WTC11 (cell line): ENCODE measurements around the gene GGT6. TPM values are rescaled to one million over a fixed set of nuclear protein-coding genes. Genes with fewer than 3 reads are reported as not detected.

ENCODE experiments used
- ATAC-seq: fragments of 200-7000 bp; cut with Tn5 transposase; 2 replicates; pipeline ENCODE4 v1.10.0; 2021; ENCODE audit warnings: mild to moderate bottlenecking, moderate library complexity
- CTCF ChIA-PET: fragments of 300-600 bp; sonication (Branson Sonifier 250); formaldehyde crosslinking; loops from one replicate; lab custom pipeline; 2021; ENCODE audit warnings: antibody characterized with exemption; lab: Charles Lee
- POLR2A ChIA-PET: fragments of 350-600 bp; sonication (Branson Sonifier 250); formaldehyde crosslinking; loops from one replicate; lab custom pipeline; 2021; ENCODE audit warnings: antibody characterized with exemption; lab: Charles Lee
- DNase-seq: peaks from one replicate; pipeline ENCODE4 v3.0.0; 2021; ENCODE audit warnings: low spot score
- H3K27ac Mint-ChIP-seq: 2 replicates; pipeline ENCODE4 v1.8.0; 2021; ENCODE audit warnings: mixed read lengths
- H3K27me3 Mint-ChIP-seq: 2 replicates; pipeline ENCODE4 v1.8.0; 2021; ENCODE audit warnings: low read depth, mild to moderate bottlenecking, moderate library complexity, mixed read lengths
- H3K36me3 Mint-ChIP-seq: 2 replicates; pipeline ENCODE4 v1.8.0; 2021; ENCODE audit warnings: mixed read lengths
- H3K4me1 Mint-ChIP-seq: 2 replicates; pipeline ENCODE4 v1.8.0; 2022; ENCODE audit warnings: mixed read lengths
- H3K4me3 Mint-ChIP-seq: 2 replicates; pipeline ENCODE4 v1.8.0; 2021; ENCODE audit warnings: mild to moderate bottlenecking, moderate library complexity, mixed read lengths
- H3K9me3 Mint-ChIP-seq: 2 replicates; pipeline ENCODE4 v1.8.0; 2021; ENCODE audit warnings: mixed read lengths
- CDX4 ChIP-seq: fragments of 250-450 bp; sonication (Bioruptor Pico); IDR thresholded peaks from 2 replicates; pipeline ENCODE4 v1.9.0; 2021; ENCODE audit warnings: moderate library complexity, mild to moderate bottlenecking, inconsistent platforms, borderline replicate concordance
- CREB1 ChIP-seq: sonication (generic); formaldehyde crosslinking; IDR thresholded peaks from 2 replicates; pipeline ENCODE4 v1.8.0; 2023; ENCODE audit warnings: mild to moderate bottlenecking, missing genetic modification reagents
- CREM ChIP-seq: sonication (generic); formaldehyde crosslinking; IDR thresholded peaks from 2 replicates; pipeline ENCODE4 v1.8.1; 2022; ENCODE audit warnings: mild to moderate bottlenecking, missing genetic modification reagents, moderate library complexity
- FOXK1 ChIP-seq: sonication (generic); formaldehyde crosslinking; IDR thresholded peaks from 2 replicates; pipeline ENCODE4 v1.8.0; 2022; ENCODE audit warnings: mild to moderate bottlenecking, moderate library complexity, missing genetic modification reagents
- FOXP1 ChIP-seq: sonication (generic); formaldehyde crosslinking; IDR thresholded peaks from 2 replicates; pipeline ENCODE4 v1.8.0; 2022; ENCODE audit warnings: missing genetic modification reagents, mild to moderate bottlenecking, moderate library complexity, borderline replicate concordance
- FOXP4 ChIP-seq: sonication (generic); formaldehyde crosslinking; IDR thresholded peaks from 2 replicates; pipeline ENCODE4 v1.8.0; 2022; ENCODE audit warnings: mild to moderate bottlenecking, missing genetic modification reagents
- GABPB1 ChIP-seq: sonication (generic); formaldehyde crosslinking; IDR thresholded peaks from 2 replicates; pipeline ENCODE4 v1.8.1; 2023; ENCODE audit warnings: mild to moderate bottlenecking, missing genetic modification reagents
- GRHL2 ChIP-seq: fragments of 250-450 bp; sonication (Bioruptor Pico); IDR thresholded peaks from 2 replicates; pipeline ENCODE4 v1.8.0; 2022; ENCODE audit warnings: mild to moderate bottlenecking, moderate library complexity; ENCODE audit not compliant: insufficient replicate concordance, severe bottlenecking
- JAZF1 ChIP-seq: fragments of 250-450 bp; sonication (Bioruptor Pico); IDR thresholded peaks from 2 replicates; pipeline ENCODE4 v1.9.0; 2021; ENCODE audit warnings: moderate library complexity, mild to moderate bottlenecking, inconsistent platforms
- NR3C1 ChIP-seq: sonication (generic); formaldehyde crosslinking; conservative IDR thresholded peaks from 2 replicates; pipeline ENCODE4 v1.8.1; 2023; ENCODE audit warnings: low read depth, mild to moderate bottlenecking, missing genetic modification reagents
- OVOL2 ChIP-seq: fragments of 250-450 bp; sonication (Bioruptor Pico); IDR thresholded peaks from 2 replicates; pipeline ENCODE4 v1.9.0; 2021; ENCODE audit warnings: mild to moderate bottlenecking, borderline replicate concordance
- PRDM15 ChIP-seq: sonication (generic); formaldehyde crosslinking; IDR thresholded peaks from 2 replicates; pipeline ENCODE4 v1.8.0; 2022; ENCODE audit warnings: missing genetic modification reagents
- PREB ChIP-seq: sonication (generic); formaldehyde crosslinking; IDR thresholded peaks from 2 replicates; pipeline ENCODE4 v1.8.1; 2022; ENCODE audit warnings: mild to moderate bottlenecking, missing genetic modification reagents, moderate library complexity, borderline replicate concordance
- SP1 ChIP-seq: sonication (generic); formaldehyde crosslinking; conservative IDR thresholded peaks from 2 replicates; pipeline ENCODE4 v1.8.1; 2022; ENCODE audit warnings: missing genetic modification reagents
- TCF7 ChIP-seq: sonication (generic); formaldehyde crosslinking; IDR thresholded peaks from 2 replicates; pipeline ENCODE4 v1.8.0; 2022; ENCODE audit warnings: mild to moderate bottlenecking, low read depth, missing genetic modification reagents, moderate library complexity
- ZBTB43 ChIP-seq: sonication (generic); formaldehyde crosslinking; IDR thresholded peaks from 2 replicates; pipeline ENCODE4 v1.8.1; 2023; ENCODE audit warnings: mild to moderate bottlenecking, missing genetic modification reagents
- ZMAT4 ChIP-seq: fragments of 250-450 bp; sonication (Bioruptor Pico); IDR thresholded peaks from 2 replicates; pipeline ENCODE4 v1.9.0; 2021; ENCODE audit warnings: mild to moderate bottlenecking
- ZNF121 ChIP-seq: sonication (generic); formaldehyde crosslinking; IDR thresholded peaks from 2 replicates; pipeline ENCODE4 v1.8.0; 2023; ENCODE audit warnings: missing genetic modification reagents
- ZNF396 ChIP-seq: fragments of 250-450 bp; sonication (Bioruptor Pico); IDR thresholded peaks from 2 replicates; pipeline ENCODE4 v1.8.0; 2021; ENCODE audit warnings: mild to moderate bottlenecking, moderate library complexity, borderline replicate concordance
- ZNF532 ChIP-seq: fragments of 250-450 bp; sonication (Bioruptor Pico); IDR thresholded peaks from 2 replicates; pipeline ENCODE4 v1.9.0; 2021; ENCODE audit warnings: mild to moderate bottlenecking, borderline replicate concordance
- total RNA-seq: library from RNA; stranded (reverse); gene quantifications from 3 replicates; pipeline ENCODE4 v1.2.3, GENCODE V29; 2021

The GGT6 gene
- total RNA-seq, 1 experiment from 2014 or later, result 0.07 TPM

GRCh38 chr17:4584917-4585637, 24.7 kb upstream of the GGT6 start (continued):
- TF ChIP-seq GRHL2 (CRISPR knock-in tag) (no peak), ZNF532 (CRISPR knock-in tag) (no peak), PREB (no peak), CREM (CRISPR knock-in tag) (peak; percentile 32; the same call in 1 of the 2 replicates), ZBTB43 (CRISPR knock-in tag) (peak; percentile 28; the same call in 1 of the 2 replicates), CREB1 (CRISPR knock-in tag) (no peak), OVOL2 (CRISPR knock-in tag) (no peak)

GRCh38 chr17:4584101-4584916, 23.9 kb upstream of the GGT6 start, which contains the start of gene SMTNL2:
SMTNL2 (plus strand) TSS chr17:4584529; CDS start chr17:4584606, 77 bp downstream.
- Mint-ChIP-seq H3K27ac (no peak within 1 kb of the TSS), H3K4me3 (peak within 1 kb of the TSS; percentile 86), H3K4me1 (peaks cover 22% of the 10 kb centered on the region), H3K27me3 (peaks cover 40% of the 10 kb centered on the region), H3K9me3 (no peaks in the 10 kb centered on the region), H3K36me3 (no peaks in the 10 kb centered on the region)
- ATAC-seq (peak; percentile 49), DNase-seq (peak; percentile 63)
- POLR2A ChIA-PET, result no interaction called here
- CTCF ChIA-PET, result interaction anchor here (0.5 to 2.7 kb wide), 9 partner anchors 10 to 451 kb away, joined by 3 to 35 read pairs (median 4); partner anchors contain the start of gene GGT6
- no peak for TF ChIP-seq ZMAT4 (CRISPR knock-in tag)
- peak; percentile 84; the same call in 1 of the 2 replicates for TF ChIP-seq FOXP1 (CRISPR knock-in tag)
- TF ChIP-seq SP1 (CRISPR knock-in tag), result no peak
- TF ChIP-seq NR3C1 (CRISPR knock-in tag), result no peak
- TF ChIP-seq FOXK1 (CRISPR knock-in tag), result 0 out of 2 replicates have a peak, but pooled peaks have one; percentile 48
- TF ChIP-seq PRDM15, result no peak
- peak; percentile 82 for TF ChIP-seq FOXP4 (CRISPR knock-in tag)
- TF ChIP-seq JAZF1, result no peak
- TF ChIP-seq CDX4 (CRISPR knock-in tag), result no peak
- TF ChIP-seq GABPB1 (CRISPR knock-in tag), result no peak
- TF ChIP-seq ZNF396 (CRISPR knock-in tag), result no peak
- no peak for TF ChIP-seq GRHL2 (CRISPR knock-in tag)
- no peak for TF ChIP-seq ZNF121
- peak; percentile 78 for TF ChIP-seq TCF7
